ENCODE results near the gene RANBP3L.

- TF ChIP-seq CTCF (conservative IDR thresholded peaks at IDR 0.05; ENCODE audit: low read depth, low read length) (no peak), POLR2A (IDR thresholded peaks at IDR 0.05; ENCODE audit: low read depth, low read length) (no peak), USF2 (IDR thresholded peaks at IDR 0.05; ENCODE audit: low read depth, low read length) (no peak), MXI1 (IDR thresholded peaks at IDR 0.05; ENCODE audit: borderline replicate concordance, low read depth, low read length) (no peak)
These were observed 1.3 kb downstream of the RANBP3L start for GRCh38 chr5:36300191-36300926.

Data from IMR-90 (cell line).